Measurements from ENCODE around the gene PCDHB2.
"Not testable (repeated sequence)": the region's sequence is repeated elsewhere in the genome, so short reads cannot be mapped to it uniquely, and the experiment has no call there.

The PCDHB2 gene

GRCh38 chr5:141135030-141135717 lies 40.8 kb downstream of the PCDHB2 start, which contains the start of gene PCDHB5:
PCDHB5 (plus strand) TSS chr5:141135206; CDS start chr5:141135435, 229 bp downstream.
- no peaks in the 10 kb centered on the region for H3K27me3 ChIP-seq (ENCODE audit: insufficient read depth, low read depth)
- H3K4me2 ChIP-seq: no peak within 1 kb of the TSS
- H2AFZ ChIP-seq (ENCODE audit: low read depth): no peak within 1 kb of the TSS
- H3K4me3 ChIP-seq (IDR thresholded peaks at IDR 0.05; ENCODE audit: insufficient read depth, low read depth, low read length): no peak within 1 kb of the TSS
- H3K9ac ChIP-seq: no peak within 1 kb of the TSS
- no peaks in the 10 kb centered on the region for H3K4me1 ChIP-seq (ENCODE audit: low read depth, poor library complexity, severe bottlenecking)
- H3K36me3 ChIP-seq (ENCODE audit: insufficient read depth): no peaks in the 10 kb centered on the region
- H4K20me1 ChIP-seq (ENCODE audit: insufficient read depth): no peaks in the 10 kb centered on the region
- no peak within 1 kb of the TSS for H3K27ac ChIP-seq
- no peaks in the 10 kb centered on the region for H3K79me2 ChIP-seq (ENCODE audit: insufficient read depth, low read depth)
- TF ChIP-seq, protein P1, sequence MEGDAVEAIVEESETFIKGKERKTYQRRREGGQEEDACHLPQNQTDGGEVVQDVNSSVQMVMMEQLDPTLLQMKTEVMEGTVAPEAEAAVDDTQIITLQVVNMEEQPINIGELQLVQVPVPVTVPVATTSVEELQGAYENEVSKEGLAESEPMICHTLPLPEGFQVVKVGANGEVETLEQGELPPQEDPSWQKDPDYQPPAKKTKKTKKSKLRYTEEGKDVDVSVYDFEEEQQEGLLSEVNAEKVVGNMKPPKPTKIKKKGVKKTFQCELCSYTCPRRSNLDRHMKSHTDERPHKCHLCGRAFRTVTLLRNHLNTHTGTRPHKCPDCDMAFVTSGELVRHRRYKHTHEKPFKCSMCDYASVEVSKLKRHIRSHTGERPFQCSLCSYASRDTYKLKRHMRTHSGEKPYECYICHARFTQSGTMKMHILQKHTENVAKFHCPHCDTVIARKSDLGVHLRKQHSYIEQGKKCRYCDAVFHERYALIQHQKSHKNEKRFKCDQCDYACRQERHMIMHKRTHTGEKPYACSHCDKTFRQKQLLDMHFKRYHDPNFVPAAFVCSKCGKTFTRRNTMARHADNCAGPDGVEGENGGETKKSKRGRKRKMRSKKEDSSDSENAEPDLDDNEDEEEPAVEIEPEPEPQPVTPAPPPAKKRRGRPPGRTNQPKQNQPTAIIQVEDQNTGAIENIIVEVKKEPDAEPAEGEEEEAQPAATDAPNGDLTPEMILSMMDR (conservative IDR thresholded peaks at IDR 0.05; ENCODE audit: low read depth, low read length): no peak; the same call in 1 of the 2 replicates

- Histone ChIP-seq H2AFZ (ENCODE audit: low read depth) (no peak overlapping the region), H3K4me2 (no peak overlapping the region), H4K20me1 (ENCODE audit: insufficient read depth) (no peaks in the 10 kb centered on the region), H3K36me3 (ENCODE audit: insufficient read depth) (no peaks in the 10 kb centered on the region), H3K27ac (no peak overlapping the region), H3K9ac (no peak overlapping the region), H3K4me3 (IDR thresholded peaks at IDR 0.05; ENCODE audit: insufficient read depth, low read depth, low read length) (no peak overlapping the region), H3K27me3 (ENCODE audit: insufficient read depth, low read depth) (no peaks in the 10 kb centered on the region), H3K4me1 (ENCODE audit: low read depth, poor library complexity, severe bottlenecking) (no peaks in the 10 kb centered on the region), H3K79me2 (ENCODE audit: insufficient read depth, low read depth) (no peaks in the 10 kb centered on the region)
- TF ChIP-seq, protein P1 (conservative IDR thresholded peaks at IDR 0.05; ENCODE audit: low read depth, low read length): no peak
These were observed 41.4 kb downstream of the PCDHB2 start for GRCh38 chr5:141135718-141136266.

DNA sequence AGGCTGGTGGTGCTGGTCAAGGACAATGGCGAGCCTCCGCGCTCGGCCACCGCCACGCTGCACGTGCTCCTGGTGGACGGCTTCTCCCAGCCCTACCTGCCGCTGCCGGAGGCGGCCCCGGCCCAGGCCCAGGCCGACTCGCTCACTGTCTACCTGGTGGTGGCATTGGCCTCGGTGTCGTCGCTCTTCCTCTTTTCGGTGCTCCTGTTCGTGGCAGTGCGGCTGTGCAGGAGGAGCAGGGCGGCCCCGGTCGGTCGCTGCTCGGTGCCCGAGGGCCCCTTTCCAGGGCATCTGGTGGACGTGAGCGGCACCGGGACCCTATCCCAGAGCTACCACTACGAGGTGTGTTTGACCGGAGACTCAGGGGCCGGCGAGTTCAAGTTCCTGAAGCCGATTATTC lies 42.9 kb downstream of the PCDHB2 start:
- H3K27me3 ChIP-seq (ENCODE audit: insufficient read depth, low read depth): not testable (repeated sequence)

More for the DNA sequence above, 42.9 kb downstream of the PCDHB2 start:
- H3K27ac ChIP-seq; H3K9ac ChIP-seq; H3K79me2 ChIP-seq (ENCODE audit: insufficient read depth, low read depth); H3K4me3 ChIP-seq (IDR thresholded peaks at IDR 0.05; ENCODE audit: insufficient read depth, low read depth, low read length); H3K4me2 ChIP-seq; H3K36me3 ChIP-seq (ENCODE audit: insufficient read depth); H4K20me1 ChIP-seq (ENCODE audit: insufficient read depth); H3K4me1 ChIP-seq (ENCODE audit: low read depth, poor library complexity, severe bottlenecking); H2AFZ ChIP-seq (ENCODE audit: low read depth): not testable (repeated sequence)
